Smooth muscle cell (in vitro differentiated cells): Measurements from ENCODE around the gene XRCC5. TPM values are rescaled to one million over a fixed set of nuclear protein-coding genes. Genes with fewer than 3 reads are reported as not detected.

Experiments
- DNase-seq: peaks from one replicate; lab custom pipeline; 2025; ENCODE audit not compliant: unreplicated experiment; lab: John Stamatoyannopoulos, UW
- H2AFZ ChIP-seq: fragments of 200-600 bp; sonication (generic); 2 replicates; pipeline ENCODE4 v1.6.0; 2016; ENCODE audit warnings: antibody characterized with exemption, low read depth, mild to moderate bottlenecking
- H3F3A ChIP-seq: fragments of 200-600 bp; sonication (generic); 2 replicates; pipeline ENCODE4 v1.6.0; 2017; ENCODE audit warnings: antibody characterized with exemption, low read depth
- H3K27ac ChIP-seq: fragments of 200-600 bp; sonication (generic); 2 replicates; pipeline ENCODE4 v1.5.1; 2016; ENCODE audit warnings: low read depth, mild to moderate bottlenecking
- H3K27me3 ChIP-seq: fragments of 200-600 bp; sonication (generic); 2 replicates; pipeline ENCODE4 v1.6.1; 2016; ENCODE audit warnings: low read depth, mild to moderate bottlenecking
- H3K36me3 ChIP-seq: fragments of 200-600 bp; sonication (generic); 2 replicates; pipeline ENCODE4 v1.5.1; 2016; ENCODE audit warnings: low read depth
- H3K4me1 ChIP-seq: fragments of 200-600 bp; sonication (generic); 2 replicates; pipeline ENCODE4 v1.5.1; 2016; ENCODE audit warnings: low read depth
- H3K4me2 ChIP-seq: fragments of 200-600 bp; sonication (generic); 2 replicates; pipeline ENCODE4 v1.6.0; 2016; ENCODE audit warnings: mild to moderate bottlenecking
- H3K4me3 ChIP-seq: fragments of 200-600 bp; sonication (generic); 2 replicates; pipeline ENCODE4 v1.5.1; 2016; ENCODE audit warnings: mild to moderate bottlenecking
- H3K79me2 ChIP-seq: fragments of 200-600 bp; sonication (generic); 2 replicates; pipeline ENCODE4 v1.6.0; 2016; ENCODE audit warnings: low read depth, mild to moderate bottlenecking
- H3K9ac ChIP-seq: fragments of 200-600 bp; sonication (generic); 2 replicates; pipeline ENCODE4 v1.6.0; 2016; ENCODE audit warnings: low read depth
- H3K9me3 ChIP-seq: fragments of 200-600 bp; sonication (generic); replicated peaks from 2 replicates; pipeline ENCODE4 v1.5.1; 2016; ENCODE audit warnings: low read depth
- H4K20me1 ChIP-seq: fragments of 200-600 bp; sonication (generic); 2 replicates; pipeline ENCODE4 v1.6.0; 2016; ENCODE audit warnings: low read depth
- CTCF ChIP-seq: fragments of 200-600 bp; sonication (generic); IDR thresholded peaks from 2 replicates; pipeline ENCODE4 v1.5.1; 2017; ENCODE audit warnings: borderline replicate concordance, mild to moderate bottlenecking, antibody characterized with exemption; ENCODE audit not compliant: insufficient read depth, poor library complexity, severe bottlenecking
- WGBS: methylation state at CpG from one replicate; pipeline ENCODE4 v1.1.7; 2016; ENCODE audit warnings: low lambda C conversion rate; 5-methylcytosine and 5-hydroxymethylcytosine counted together
- polyA plus RNA-seq: library from polyadenylated mRNA; unstranded; fragments of >200 nt; fragmentation: Nextera tagmentation; extraction: Ambion mirVana; gene quantifications from 2 replicates; pipeline ENCODE4 v1.2.1, GENCODE V29; 2016
- total RNA-seq: library from RNA; depleted of rRNA; stranded (reverse); fragments of >200 nt; gene quantifications from 2 replicates; pipeline ENCODE4 v1.2.3, GENCODE V29; 2014

Gene XRCC5
- total and polyA plus RNA-seq, 2 experiments from 2014 or later = 197 to 266 TPM

- Histone ChIP-seq H3K9ac (no peak overlapping the region), H3K4me3 (no peak overlapping the region), H3K4me2 (no peak overlapping the region), H3F3A (no peaks in the 10 kb centered on the region), H2AFZ (no peak overlapping the region), H3K9me3 (no peaks in the 10 kb centered on the region), H3K79me2 (no peaks in the 10 kb centered on the region), H4K20me1 (no peaks in the 10 kb centered on the region), H3K36me3 (no peaks in the 10 kb centered on the region), H3K4me1 (no peaks in the 10 kb centered on the region), H3K27me3 (no peaks in the 10 kb centered on the region), H3K27ac (no peak overlapping the region)
- no peak for DNase-seq
- TF ChIP-seq CTCF = no peak
Measured at GRCh38 chr2:216072473-216072872, 36.7 kb upstream of the XRCC5 start.

- Histone ChIP-seq H3K79me2 (no peaks in the 10 kb centered on the region), H3K4me2 (no peak overlapping the region), H3K4me3 (no peak overlapping the region), H3K27me3 (no peaks in the 10 kb centered on the region), H3K9ac (no peak overlapping the region), H2AFZ (no peak overlapping the region), H3K27ac (no peak overlapping the region), H4K20me1 (no peaks in the 10 kb centered on the region), H3K9me3 (no peaks in the 10 kb centered on the region), H3K36me3 (no peaks in the 10 kb centered on the region), H3F3A (no peaks in the 10 kb centered on the region), H3K4me1 (no peaks in the 10 kb centered on the region)
- DNase-seq = no peak
- no peak for TF ChIP-seq CTCF
Measured at GRCh38 chr2:216073773-216074172, 35.4 kb upstream of the XRCC5 start.

- Histone ChIP-seq H2AFZ (no peak overlapping the region), H3K9ac (no peak overlapping the region), H3K9me3 (no peaks in the 10 kb centered on the region), H3K27me3 (no peaks in the 10 kb centered on the region), H3K4me2 (no peak overlapping the region), H3K79me2 (no peaks in the 10 kb centered on the region), H3F3A (no peaks in the 10 kb centered on the region), H3K4me3 (no peak overlapping the region), H3K36me3 (no peaks in the 10 kb centered on the region), H3K27ac (no peak overlapping the region), H4K20me1 (no peaks in the 10 kb centered on the region), H3K4me1 (no peaks in the 10 kb centered on the region)
- no peak for TF ChIP-seq CTCF
- WGBS = 81% methylated on average over 1 of the region's 1 CpG
- no peak for DNase-seq
Measured at GRCh38 chr2:216074380-216074779, 34.8 kb upstream of the XRCC5 start.

GRCh38 chr2:216074794-216075193 is 34.4 kb upstream of the XRCC5 start:
- no peak overlapping the region for H3K4me2 ChIP-seq
- no peak overlapping the region for H3K27ac ChIP-seq
- WGBS = 67% methylated on average over 1 of the region's 1 CpG
- H3K4me1 ChIP-seq = no peaks in the 10 kb centered on the region
- DNase-seq = no peak
- no peak overlapping the region for H3K4me3 ChIP-seq
- no peaks in the 10 kb centered on the region for H3K27me3 ChIP-seq
- no peaks in the 10 kb centered on the region for H3K9me3 ChIP-seq
- no peaks in the 10 kb centered on the region for H3K79me2 ChIP-seq
- no peak overlapping the region for H3K9ac ChIP-seq
- no peaks in the 10 kb centered on the region for H4K20me1 ChIP-seq
- TF ChIP-seq CTCF = no peak
- no peaks in the 10 kb centered on the region for H3K36me3 ChIP-seq
- no peak overlapping the region for H2AFZ ChIP-seq
- H3F3A ChIP-seq = no peaks in the 10 kb centered on the region
